K562 (cell line): ENCODE results near the gene COL24A1. TPM values are rescaled to one million over a fixed set of nuclear protein-coding genes. Genes with fewer than 3 reads are reported as not detected.

Source experiments
- ATAC-seq: fragments of 200-7000 bp; cut with Tn5 transposase; 3 replicates; pipeline ENCODE4 v1.9.1; 2020; ENCODE audit warnings: moderate library complexity
- BruUV-seq: library from RNA; stranded (reverse); fragments of 400-500 nt; replicated peaks from 2 replicates; lab custom pipeline; 2021; lab: Mats Ljungman, UMichigan
- CTCF ChIA-PET: fragments of 300-600 bp; formaldehyde crosslinking; extraction: SDS; loops from one replicate; lab custom pipeline; 2021; ENCODE audit warnings: low intra/inter-chr PET ratio; lab: Yijun Ruan, JAX
- POLR2A ChIA-PET: fragments of 300-600, 350-650 bp; sonication (Branson Sonifier 250); formaldehyde crosslinking; extraction: SDS; loops from one replicate; lab custom pipeline; 2021; ENCODE audit warnings: antibody characterized with exemption, inconsistent platforms; lab: Yijun Ruan, JAX
- DNase-seq, 4 experiments: peaks; one replicate each; pipeline versions ENCODE4 v3.0.0 to v3.0.0-alpha.2; 2011 to 2018; ENCODE audit warnings: low spot score in 3 of 4, mixed read lengths in 3 of 4; ENCODE audit errors: extremely low read depth in 1 of 4
- FAIRE-seq: peaks from 2 replicates; lab custom pipeline; 2011; peaks lifted over from hg19 to GRCh38; lab: Jason Lieb, UNC
- H2AFZ ChIP-seq: 2 replicates; pipeline ENCODE4 v1.6.0; 2011; ENCODE audit warnings: low read depth, low read length, control low read depth, inconsistent platforms
- H3K27ac ChIP-seq: fragments of 200-600 bp; 3 replicates; pipeline ENCODE4 v1.8.0; 2011; ENCODE audit warnings: low read depth, mild to moderate bottlenecking, control low read depth, inconsistent platforms, low read length, moderate library complexity, mixed read lengths; ENCODE audit errors: extremely low read depth
- H3K27me3 ChIP-seq, 2 experiments: fragments of 300-600 bp in 1 of 2; 2 replicates in 1 of 2; 3 replicates in 1 of 2; pipeline versions ENCODE4 v1.6.0 to v1.8.0; 2011; ENCODE audit warnings: inconsistent platforms in 2 of 2, low read length in 2 of 2, mild to moderate bottlenecking in 1 of 2, mixed read lengths in 1 of 2, moderate library complexity in 1 of 2; ENCODE audit not compliant: control insufficient read depth in 2 of 2, insufficient read depth in 2 of 2
- H3K36me3 ChIP-seq: fragments of 300-600 bp; 3 replicates; pipeline ENCODE4 v1.8.0; 2011; ENCODE audit warnings: mild to moderate bottlenecking, low read length, inconsistent platforms; ENCODE audit not compliant: control insufficient read depth, insufficient read depth
- H3K4me1 ChIP-seq, 2 experiments: fragments of 200-600 bp in 1 of 2; replicated peaks in 1 of 2; 2 replicates in 1 of 2; 3 replicates in 1 of 2; pipeline versions ENCODE4 v1.5.1 to v1.8.0; 2011; ENCODE audit warnings: inconsistent platforms in 2 of 2, low read length in 2 of 2, mild to moderate bottlenecking in 1 of 2, mixed read lengths in 1 of 2, moderate library complexity in 1 of 2; ENCODE audit not compliant: control insufficient read depth in 2 of 2, insufficient read depth in 2 of 2
- H3K4me2 ChIP-seq: 2 replicates; pipeline ENCODE4 v1.6.1; 2011; ENCODE audit warnings: low read length, control low read depth, inconsistent platforms, mixed read lengths; ENCODE audit not compliant: insufficient read depth
- H3K4me3 ChIP-seq: fragments of 200-600 bp; sonication (generic), shearing (Covaris generic); 2 replicates; pipeline ENCODE4 v1.5.1; 2016; ENCODE audit warnings: control low read depth, inconsistent platforms
- H3K79me2 ChIP-seq: fragments of 200-600 bp; 3 replicates; pipeline ENCODE4 v1.8.0; 2011; ENCODE audit warnings: low read length, inconsistent platforms; ENCODE audit not compliant: control insufficient read depth, insufficient read depth
- H3K9ac ChIP-seq, 2 experiments: 2 replicates each; pipeline versions ENCODE4 v1.6.0 to v1.6.1; 2011; ENCODE audit warnings: low read depth in 2 of 2, low read length in 2 of 2, control low read depth in 1 of 2, inconsistent platforms in 1 of 2, mild to moderate bottlenecking in 1 of 2, mixed read lengths in 1 of 2; ENCODE audit not compliant: insufficient read depth in 1 of 2
- H3K9me1 ChIP-seq: one replicate; pipeline ENCODE4 v1.6.0; 2011; ENCODE audit warnings: inconsistent platforms, mild to moderate bottlenecking, low read length, moderate library complexity; ENCODE audit not compliant: control insufficient read depth, insufficient read depth
- H3K9me3 ChIP-seq: replicated peaks from 2 replicates; pipeline ENCODE4 v1.5.1; 2011; ENCODE audit warnings: low read depth, low read length, inconsistent platforms; ENCODE audit not compliant: control insufficient read depth, insufficient read depth
- H4K20me1 ChIP-seq: replicated peaks from 2 replicates; pipeline ENCODE4 v1.6.1; 2011; ENCODE audit warnings: low read length, inconsistent platforms, mixed read lengths; ENCODE audit not compliant: control insufficient read depth, insufficient read depth
- AFF1 ChIP-seq, 2 experiments: fragments of 450-650 bp; IDR thresholded peaks; 2 replicates each; pipeline ENCODE4 v1.6.1; 2018; ENCODE audit warnings: mild to moderate bottlenecking in 2 of 2, low read depth in 1 of 2; ENCODE audit not compliant: partially characterized antibody in 2 of 2
- CTCFL ChIP-seq: IDR thresholded peaks from 2 replicates; pipeline ENCODE4 v1.6.1; 2011; ENCODE audit warnings: borderline replicate concordance, low read depth, mild to moderate bottlenecking, moderate library complexity, low read length; ENCODE audit not compliant: insufficient read depth, poor library complexity, severe bottlenecking
- HMBOX1 ChIP-seq: sonication (generic); IDR thresholded peaks from 2 replicates; pipeline ENCODE4 v1.6.1; 2016
- NCOA2 ChIP-seq, 2 experiments: fragments of 450-650 bp; IDR thresholded peaks; 2 replicates each; pipeline ENCODE4 v1.6.1; 2018; ENCODE audit warnings: mild to moderate bottlenecking in 2 of 2, moderate library complexity in 1 of 2; ENCODE audit not compliant: partially characterized antibody in 2 of 2
- NFRKB ChIP-seq: fragments of 450-650 bp; IDR thresholded peaks from 2 replicates; pipeline ENCODE4 v1.6.1; 2016; ENCODE audit warnings: low read depth
- NRF1 ChIP-seq, 2 experiments: fragments of 450-650 bp; IDR thresholded peaks in 1 of 2; conservative IDR thresholded peaks in 1 of 2; 2 replicates each; pipeline ENCODE4 v1.6.1; 2014; ENCODE audit warnings: mild to moderate bottlenecking in 2 of 2
- POLR2B ChIP-seq: fragments of 450-650 bp; IDR thresholded peaks from 2 replicates; pipeline ENCODE4 v1.6.1; 2018; ENCODE audit warnings: low read depth; ENCODE audit not compliant: partially characterized antibody
- RFX7 ChIP-seq: fragments of 250-450 bp; sonication (Bioruptor Pico); IDR thresholded peaks from 2 replicates; pipeline ENCODE4 v1.5.1; 2021; ENCODE audit warnings: mild to moderate bottlenecking
- VEZF1 ChIP-seq: fragments of 200-800 bp; sonication (Bioruptor generic); IDR thresholded peaks from 2 replicates; pipeline ENCODE4 v1.6.1; 2017; ENCODE audit warnings: missing genetic modification characterization, missing compliant biosample characterization
- ZNF175 ChIP-seq: fragments of 200-800 bp; sonication (Bioruptor generic); IDR thresholded peaks from 2 replicates; pipeline ENCODE4 v1.6.1; 2016; ENCODE audit warnings: low read depth, mild to moderate bottlenecking, missing genetic modification characterization, missing compliant biosample characterization
- ZNF696 ChIP-seq: fragments of 250-450 bp; sonication (Bioruptor Pico); conservative IDR thresholded peaks from 2 replicates; pipeline ENCODE4 v1.4.0; 2020; ENCODE audit warnings: mild to moderate bottlenecking, moderate library complexity
- ZNF77 ChIP-seq: fragments of 250-450 bp; sonication (Bioruptor Pico); IDR thresholded peaks from 2 replicates; pipeline ENCODE4 v1.5.0; 2020
- WGBS: fragments of 100-300 bp; shearing (Covaris generic); methylation state at CpG from one replicate; pipeline ENCODE4 v1.1.6; 2016; ENCODE audit warnings: low coverage, mixed read lengths; ENCODE audit not compliant: insufficient coverage; ENCODE audit errors: missing lambda C conversion rate; 5-methylcytosine and 5-hydroxymethylcytosine counted together
- in situ Hi-C: fragments of 300-500 bp; cut with MboI; formaldehyde crosslinking; loops from 4 replicates; pipeline ENCODE4 v1.15.0; 2018; ENCODE audit warnings: inconsistent platforms, mixed read lengths
- intact Hi-C: fragments of 100-400 bp; cut with micrococcal nuclease; formaldehyde crosslinking; loops from 2 replicates; pipeline ENCODE4 v1.14.2; 2022
- polyA plus RNA-seq, 8 experiments: library from polyadenylated mRNA; depleted of rRNA in 4 of 8; stranded (reverse) in 5 of 8; unstranded in 3 of 8; fragments of >200 nt; fragmentation: Nextera tagmentation in 2 of 8; fragmentation: Illumina TruSeq in 1 of 8; extraction: Ambion mirVana in 2 of 8; extraction: Trizol in 1 of 8; gene quantifications; 2 replicates each; pipeline versions ENCODE4 v1.2.1 to v1.2.3, GENCODE V29; 2011 to 2014; ENCODE audit warnings: inconsistent platforms in 1 of 8, missing spikeins in 1 of 8
- total RNA-seq, 7 experiments: library from RNA; depleted of rRNA in 6 of 7; stranded (reverse); fragments of >200 nt in 6 of 7; fragmentation: Illumina TruSeq in 2 of 7; extraction: Trizol in 2 of 7; gene quantifications; 2 replicates each; pipeline versions ENCODE4 v1.2.1 to v1.2.3, GENCODE V29; 2011 to 2021; ENCODE audit warnings: low replicate concordance in 1 of 7

Gene COL24A1
- total and polyA plus RNA-seq, 9 of the 15 experiments (the other 6 are each of a cell fraction or from before 2014, with no cell fraction given): 0.01 to 0.06 (median 0.03) TPM; not detected in 2

GRCh38 chr1:85984636-85985035 is 171.9 kb downstream of the COL24A1 start:
- H3K79me2 ChIP-seq: no peaks in the 10 kb centered on the region
- H3K9me3 ChIP-seq: no peaks in the 10 kb centered on the region
- H3K27me3 ChIP-seq: no peaks in the 10 kb centered on the region
- in situ Hi-C loops: no loop called here
- 0% methylated on average over 4 of the region's 4 CpGs for WGBS
- no peak for FAIRE-seq
- H3K4me2 ChIP-seq: no peak overlapping the region
- H4K20me1 ChIP-seq: no peaks in the 10 kb centered on the region
- ChIA-PET CTCF (no interaction called here), POLR2A (no interaction called here)
- no peaks in the 10 kb centered on the region for H3K9me1 ChIP-seq
- no peaks in the 10 kb centered on the region for H3K36me3 ChIP-seq
- H3K4me3 ChIP-seq: no peak overlapping the region
- TF ChIP-seq ZNF696 (CRISPR knock-in tag) (no peak), RFX7 (CRISPR knock-in tag) (no peak), NFRKB (no peak), CTCFL (no peak), ZNF77 (CRISPR knock-in tag) (no peak), NCOA2 (IDR thresholded peaks at IDR 0.05; ENCODE audit: partially characterized antibody in 2 of 2) (no peak), ZNF175 (CRISPR knock-in tag) (no peak), HMBOX1 (no peak), NRF1 (conservative IDR thresholded peaks at IDR 0.05 in 1 of 2, IDR thresholded peaks at IDR 0.05 in 1 of 2) (no peak), VEZF1 (CRISPR knock-in tag) (no peak), POLR2B (no peak), AFF1 (IDR thresholded peaks at IDR 0.05; ENCODE audit: low read depth in 1 of 2, partially characterized antibody in 2 of 2) (no peak)
- TF ChIP-seq, all 486 proteins: peak for 0
- ATAC-seq (no peak), DNase-seq (no peak)
- H3K27ac ChIP-seq: no peak overlapping the region
- no peak overlapping the region for H3K9ac ChIP-seq
- no TSS peak for BruUV-seq
- H3K4me1 ChIP-seq: no peaks in the 10 kb centered on the region
- no peak overlapping the region for H2AFZ ChIP-seq
- intact Hi-C loops: no loop called here
